Ishikawa (cell line): ENCODE results near the gene GIPC1.

Experiments used
- CEBPB ChIP-seq: IDR thresholded peaks from 2 replicates; pipeline ENCODE4 v1.6.1; 2012
- CREB1 ChIP-seq: IDR thresholded peaks from 2 replicates; pipeline ENCODE4 v1.6.1; 2012; ENCODE audit warnings: low read depth
- EP300 ChIP-seq: IDR thresholded peaks from 2 replicates; pipeline ENCODE4 v1.6.1; 2012; ENCODE audit warnings: borderline replicate concordance
- FOXM1 ChIP-seq: IDR thresholded peaks from 2 replicates; pipeline ENCODE4 v1.6.1; 2012; ENCODE audit warnings: low read depth, borderline replicate concordance
- NFIC ChIP-seq: IDR thresholded peaks from 2 replicates; pipeline ENCODE4 v1.6.1; 2012
- RAD21 ChIP-seq: IDR thresholded peaks from 2 replicates; pipeline ENCODE4 v1.6.1; 2012; ENCODE audit warnings: low read depth
- TAF1 ChIP-seq: IDR thresholded peaks from 2 replicates; pipeline ENCODE4 v1.6.1; 2012; ENCODE audit warnings: low read depth, mild to moderate bottlenecking
- TCF12 ChIP-seq: IDR thresholded peaks from 2 replicates; pipeline ENCODE4 v1.6.1; 2012; ENCODE audit warnings: low read depth
- TEAD4 ChIP-seq: IDR thresholded peaks from 2 replicates; pipeline ENCODE4 v1.6.1; 2012
- USF1 ChIP-seq: IDR thresholded peaks from 2 replicates; pipeline ENCODE4 v1.6.1; 2012
- YY1 ChIP-seq: IDR thresholded peaks from 2 replicates; pipeline ENCODE4 v1.6.1; 2012; ENCODE audit warnings: low read depth
- ZBTB7A ChIP-seq: IDR thresholded peaks from 2 replicates; pipeline ENCODE4 v1.6.1; 2012; ENCODE audit warnings: low read depth
- TF ChIP-seq, protein P1 (sequence below): IDR thresholded peaks from 2 replicates; pipeline ENCODE4 v1.6.1; 2012
- TF ChIP-seq, protein P2 (sequence below): IDR thresholded peaks from 2 replicates; pipeline ENCODE4 v1.6.1; 2012; ENCODE audit warnings: low read depth, mild to moderate bottlenecking

- TF ChIP-seq EP300 (no peak), CREB1 (no peak), CEBPB (no peak), RAD21 (no peak), FOXM1 (no peak), TAF1 (no peak), USF1 (no peak), ZBTB7A (no peak), YY1 (no peak), NFIC (no peak), TEAD4 (no peak), TCF12 (no peak)
- TF ChIP-seq, protein P1, sequence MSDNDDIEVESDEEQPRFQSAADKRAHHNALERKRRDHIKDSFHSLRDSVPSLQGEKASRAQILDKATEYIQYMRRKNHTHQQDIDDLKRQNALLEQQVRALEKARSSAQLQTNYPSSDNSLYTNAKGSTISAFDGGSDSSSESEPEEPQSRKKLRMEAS, result no peak
- TF ChIP-seq, protein P2, sequence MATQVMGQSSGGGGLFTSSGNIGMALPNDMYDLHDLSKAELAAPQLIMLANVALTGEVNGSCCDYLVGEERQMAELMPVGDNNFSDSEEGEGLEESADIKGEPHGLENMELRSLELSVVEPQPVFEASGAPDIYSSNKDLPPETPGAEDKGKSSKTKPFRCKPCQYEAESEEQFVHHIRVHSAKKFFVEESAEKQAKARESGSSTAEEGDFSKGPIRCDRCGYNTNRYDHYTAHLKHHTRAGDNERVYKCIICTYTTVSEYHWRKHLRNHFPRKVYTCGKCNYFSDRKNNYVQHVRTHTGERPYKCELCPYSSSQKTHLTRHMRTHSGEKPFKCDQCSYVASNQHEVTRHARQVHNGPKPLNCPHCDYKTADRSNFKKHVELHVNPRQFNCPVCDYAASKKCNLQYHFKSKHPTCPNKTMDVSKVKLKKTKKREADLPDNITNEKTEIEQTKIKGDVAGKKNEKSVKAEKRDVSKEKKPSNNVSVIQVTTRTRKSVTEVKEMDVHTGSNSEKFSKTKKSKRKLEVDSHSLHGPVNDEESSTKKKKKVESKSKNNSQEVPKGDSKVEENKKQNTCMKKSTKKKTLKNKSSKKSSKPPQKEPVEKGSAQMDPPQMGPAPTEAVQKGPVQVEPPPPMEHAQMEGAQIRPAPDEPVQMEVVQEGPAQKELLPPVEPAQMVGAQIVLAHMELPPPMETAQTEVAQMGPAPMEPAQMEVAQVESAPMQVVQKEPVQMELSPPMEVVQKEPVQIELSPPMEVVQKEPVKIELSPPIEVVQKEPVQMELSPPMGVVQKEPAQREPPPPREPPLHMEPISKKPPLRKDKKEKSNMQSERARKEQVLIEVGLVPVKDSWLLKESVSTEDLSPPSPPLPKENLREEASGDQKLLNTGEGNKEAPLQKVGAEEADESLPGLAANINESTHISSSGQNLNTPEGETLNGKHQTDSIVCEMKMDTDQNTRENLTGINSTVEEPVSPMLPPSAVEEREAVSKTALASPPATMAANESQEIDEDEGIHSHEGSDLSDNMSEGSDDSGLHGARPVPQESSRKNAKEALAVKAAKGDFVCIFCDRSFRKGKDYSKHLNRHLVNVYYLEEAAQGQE, result no peak
These were observed 7.4 kb upstream of the GIPC1 start for GRCh38 chr19:14503285-14503684.
